Keratinocyte (primary cell): ENCODE measurements around the gene GAL. TPM values are rescaled to one million over a fixed set of nuclear protein-coding genes. Genes with fewer than 3 reads are reported as not detected.

ENCODE experiments used
- DNase-seq: peaks from one replicate; pipeline ENCODE4 v3.0.0-alpha.2; 2011; ENCODE audit warnings: low read depth, missing footprints, low spot score
- FAIRE-seq: peaks from 2 replicates; lab custom pipeline; 2011; peaks lifted over from hg19 to GRCh38; lab: Jason Lieb, UNC
- H2AFZ ChIP-seq: 2 replicates; pipeline ENCODE4 v1.6.0; 2012; ENCODE audit warnings: low read length, control low read depth, inconsistent platforms; ENCODE audit not compliant: control insufficient read depth
- H3K27ac ChIP-seq: 2 replicates; pipeline ENCODE4 v1.5.1; 2011; ENCODE audit warnings: low read length; ENCODE audit not compliant: control insufficient read depth, insufficient read depth
- H3K27me3 ChIP-seq: 3 replicates; pipeline ENCODE4 v1.6.0; 2011; ENCODE audit warnings: low read length; ENCODE audit not compliant: control insufficient read depth, insufficient read depth; ENCODE audit errors: extremely low read depth
- H3K36me3 ChIP-seq, 2 experiments: 2 replicates in 1 of 2; 3 replicates in 1 of 2; pipeline ENCODE4 v1.5.1; 2011; ENCODE audit warnings: low read length in 2 of 2, mild to moderate bottlenecking in 1 of 2; ENCODE audit not compliant: control insufficient read depth in 2 of 2, insufficient read depth in 2 of 2; ENCODE audit errors: extremely low read depth in 1 of 2
- H3K4me1 ChIP-seq: 3 replicates; pipeline ENCODE4 v1.5.1; 2011; ENCODE audit warnings: low read length; ENCODE audit not compliant: control insufficient read depth, insufficient read depth; ENCODE audit errors: extremely low read depth
- H3K4me2 ChIP-seq: 3 replicates; pipeline ENCODE4 v1.6.0; 2011; ENCODE audit warnings: low read depth, low read length; ENCODE audit not compliant: control insufficient read depth, insufficient read depth; ENCODE audit errors: extremely low read depth
- H3K4me3 ChIP-seq, 3 experiments: fragments of 200-600 bp in 1 of 3; sonication (generic) in 1 of 3; 2 replicates in 2 of 3; 3 replicates in 1 of 3; pipeline ENCODE4 v1.5.1; 2011 to 2016; ENCODE audit warnings: low read length in 3 of 3, mild to moderate bottlenecking in 3 of 3, control low read depth in 2 of 3, inconsistent platforms in 1 of 3, low read depth in 1 of 3, mixed read lengths in 1 of 3, mixed run types in 1 of 3, moderate library complexity in 1 of 3; ENCODE audit not compliant: control insufficient read depth in 2 of 3, insufficient read depth in 2 of 3; ENCODE audit errors: extremely low read depth in 1 of 3
- H3K79me2 ChIP-seq: 2 replicates; pipeline ENCODE4 v1.6.0; 2012; ENCODE audit warnings: low read length; ENCODE audit not compliant: control insufficient read depth, insufficient read depth
- H3K9ac ChIP-seq: 3 replicates; pipeline ENCODE4 v1.6.0; 2011; ENCODE audit warnings: low read length; ENCODE audit not compliant: control insufficient read depth, insufficient read depth; ENCODE audit errors: extremely low read depth
- H3K9me1 ChIP-seq: 3 replicates; pipeline ENCODE4 v1.6.0; 2011; ENCODE audit warnings: low read length; ENCODE audit not compliant: control insufficient read depth, insufficient read depth; ENCODE audit errors: extremely low read depth
- H3K9me3 ChIP-seq: 2 replicates; pipeline ENCODE4 v1.5.1; 2012; ENCODE audit warnings: low read depth, low read length; ENCODE audit not compliant: control insufficient read depth
- H4K20me1 ChIP-seq: 3 replicates; pipeline ENCODE4 v1.6.0; 2011; ENCODE audit warnings: low read length; ENCODE audit not compliant: control insufficient read depth, insufficient read depth; ENCODE audit errors: extremely low read depth
- EZH2 ChIP-seq: IDR thresholded peaks from one replicate; pipeline ENCODE4 v1.6.1; 2012; ENCODE audit warnings: inconsistent platforms, mild to moderate bottlenecking, low read length, moderate library complexity
- dilution Hi-C: fragments of 300-500 bp; cut with MboI; formaldehyde crosslinking; loops from one replicate; pipeline ENCODE4 v1.7.0; 2020; ENCODE audit warnings: low sequenced_read_pairs; ENCODE audit not compliant: extremely low pct_ligation_motif_present
- polyA plus RNA-seq, 5 experiments: library from polyadenylated mRNA; depleted of rRNA in 3 of 5; stranded (reverse) in 3 of 5; stranded (forward) in 1 of 5; unstranded in 1 of 5; fragments of >200 nt; gene quantifications; 1 replicate in 1 of 5; 2 replicates in 3 of 5; 3 replicates in 1 of 5; pipeline versions ENCODE4 v1.2.1 to v1.2.3, GENCODE V29; 2011 to 2012; ENCODE audit warnings: missing spikeins in 2 of 5, low read depth in 1 of 5, low replicate concordance in 1 of 5
- TF ChIP-seq, protein P1 (sequence below), 3 experiments: IDR thresholded peaks in 1 of 3; conservative IDR thresholded peaks in 1 of 3; optimal IDR thresholded peaks in 1 of 3; 2 replicates in 2 of 3; 3 replicates in 1 of 3; pipeline versions ENCODE3 to v1.5.1; 2011; ENCODE audit warnings: low read length in 3 of 3, mild to moderate bottlenecking in 3 of 3, moderate library complexity in 2 of 3, control low read depth in 1 of 3, inconsistent platforms in 1 of 3; ENCODE audit not compliant: insufficient read depth in 2 of 3; ENCODE audit errors: extremely low read depth in 1 of 3

The GAL gene
- polyA plus RNA-seq, 1 donor (not counting 4 experiments of a cell fraction or from before 2014, with no cell fraction given) = 2.2 TPM

DNA sequence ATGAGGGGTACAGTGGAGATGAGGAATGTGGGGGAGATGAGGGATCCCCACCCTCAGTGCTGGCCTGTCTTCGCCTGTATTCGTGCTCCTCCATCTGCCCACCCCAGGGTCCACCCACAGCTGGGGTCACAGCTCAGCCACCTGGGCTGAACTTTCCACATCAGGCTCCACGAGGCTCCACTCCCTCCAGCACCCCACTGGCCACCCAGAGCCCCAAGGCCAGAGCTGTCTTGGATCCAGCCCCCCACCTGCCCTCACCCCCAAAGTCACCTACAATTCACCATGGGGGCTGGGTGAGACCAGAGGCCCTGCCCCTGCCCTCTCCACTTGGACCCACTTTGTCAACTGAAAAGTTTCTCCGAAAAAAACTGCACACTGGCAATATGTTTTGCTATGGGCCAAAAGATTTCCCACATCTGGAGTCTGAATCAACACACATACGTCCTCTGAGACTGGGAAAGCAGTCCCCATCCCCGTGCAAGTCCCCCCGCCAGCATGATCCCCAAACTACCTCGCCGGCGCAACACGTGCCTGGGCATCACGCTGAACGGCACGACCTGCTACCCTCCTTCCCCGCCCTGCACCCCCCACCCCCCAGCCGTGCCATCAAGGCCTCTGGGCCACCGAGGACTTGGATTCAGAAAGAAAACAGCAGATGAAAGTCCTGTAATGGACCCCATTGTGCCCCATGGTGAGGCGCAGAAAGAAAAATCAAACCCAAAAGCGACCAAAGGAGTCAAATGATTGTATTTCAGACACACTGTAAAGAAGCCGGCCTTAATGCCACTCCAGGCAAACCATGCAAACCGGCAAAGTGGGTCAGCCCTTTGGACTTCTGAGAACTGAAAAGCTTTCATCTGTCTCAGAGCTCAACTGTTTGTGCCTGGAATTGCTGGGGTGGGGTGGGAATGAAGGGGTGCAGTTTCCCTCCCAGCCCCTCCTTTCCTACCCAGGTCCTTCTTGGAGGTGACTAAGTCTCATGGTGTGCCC is 16.5 kb upstream of the GAL start:
- H4K20me1 ChIP-seq = no peaks in the 10 kb centered on the region
- H3K27me3 ChIP-seq = no peaks in the 10 kb centered on the region
- H3K9me1 ChIP-seq = no peaks in the 10 kb centered on the region
- H3K36me3 ChIP-seq = no peaks in the 10 kb centered on the region
- H3K4me3 ChIP-seq = no peak overlapping the region
- H2AFZ ChIP-seq = no peak overlapping the region
- no peak overlapping the region for H3K27ac ChIP-seq
- H3K79me2 ChIP-seq = no peaks in the 10 kb centered on the region
- H3K4me1 ChIP-seq = no peaks in the 10 kb centered on the region
- no peaks in the 10 kb centered on the region for H3K9me3 ChIP-seq
- H3K9ac ChIP-seq = no peak overlapping the region
- dilution Hi-C loops = no loop called here
- no peak overlapping the region for H3K4me2 ChIP-seq
- DNase-seq = no peak
- TF ChIP-seq EZH2 = no peak
- TF ChIP-seq, protein P1, sequence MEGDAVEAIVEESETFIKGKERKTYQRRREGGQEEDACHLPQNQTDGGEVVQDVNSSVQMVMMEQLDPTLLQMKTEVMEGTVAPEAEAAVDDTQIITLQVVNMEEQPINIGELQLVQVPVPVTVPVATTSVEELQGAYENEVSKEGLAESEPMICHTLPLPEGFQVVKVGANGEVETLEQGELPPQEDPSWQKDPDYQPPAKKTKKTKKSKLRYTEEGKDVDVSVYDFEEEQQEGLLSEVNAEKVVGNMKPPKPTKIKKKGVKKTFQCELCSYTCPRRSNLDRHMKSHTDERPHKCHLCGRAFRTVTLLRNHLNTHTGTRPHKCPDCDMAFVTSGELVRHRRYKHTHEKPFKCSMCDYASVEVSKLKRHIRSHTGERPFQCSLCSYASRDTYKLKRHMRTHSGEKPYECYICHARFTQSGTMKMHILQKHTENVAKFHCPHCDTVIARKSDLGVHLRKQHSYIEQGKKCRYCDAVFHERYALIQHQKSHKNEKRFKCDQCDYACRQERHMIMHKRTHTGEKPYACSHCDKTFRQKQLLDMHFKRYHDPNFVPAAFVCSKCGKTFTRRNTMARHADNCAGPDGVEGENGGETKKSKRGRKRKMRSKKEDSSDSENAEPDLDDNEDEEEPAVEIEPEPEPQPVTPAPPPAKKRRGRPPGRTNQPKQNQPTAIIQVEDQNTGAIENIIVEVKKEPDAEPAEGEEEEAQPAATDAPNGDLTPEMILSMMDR (optimal IDR thresholded peaks at IDR 0.05 in 1 of 3, IDR thresholded peaks at IDR 0.05 in 1 of 3, conservative IDR thresholded peaks at IDR 0.05 in 1 of 3; ENCODE audit: extremely low read depth in 1 of 3, insufficient read depth in 2 of 3, low read length in 3 of 3) = no peak
- no peak for FAIRE-seq

- no peaks in the 10 kb centered on the region for H3K79me2 ChIP-seq
- no peak overlapping the region for H2AFZ ChIP-seq
- dilution Hi-C loops = no loop called here
- DNase-seq = no peak
- TF ChIP-seq, protein P1 (optimal IDR thresholded peaks at IDR 0.05 in 1 of 3, IDR thresholded peaks at IDR 0.05 in 1 of 3, conservative IDR thresholded peaks at IDR 0.05 in 1 of 3; ENCODE audit: extremely low read depth in 1 of 3, insufficient read depth in 2 of 3, low read length in 3 of 3) = no peak
- TF ChIP-seq EZH2 = no peak
- no peak for FAIRE-seq
- no peaks in the 10 kb centered on the region for H4K20me1 ChIP-seq
- H3K9ac ChIP-seq = no peak overlapping the region
- H3K4me3 ChIP-seq = no peak overlapping the region
- peaks cover 1% of the 10 kb centered on the region for H3K9me3 ChIP-seq
- no peak overlapping the region for H3K27ac ChIP-seq
- H3K4me1 ChIP-seq = no peaks in the 10 kb centered on the region
- no peaks in the 10 kb centered on the region for H3K27me3 ChIP-seq
- H3K9me1 ChIP-seq = no peaks in the 10 kb centered on the region
- H3K4me2 ChIP-seq = no peak overlapping the region
- H3K36me3 ChIP-seq = no peaks in the 10 kb centered on the region
These were observed 14.8 kb upstream of the GAL start for GRCh38 chr11:68669301-68670090.
